Caco-2 (cell line): ENCODE data around the gene EHBP1. TPM values are rescaled to one million over a fixed set of nuclear protein-coding genes. Genes with fewer than 3 reads are reported as not detected.

Experiments used
- BruUV-seq: library from RNA; stranded (reverse); fragments of 400-500 nt; replicated peaks from 2 replicates; lab custom pipeline; 2021; lab: Mats Ljungman, UMichigan
- CTCF ChIA-PET: fragments of 300-600 bp; sonication (Branson Sonifier 250); formaldehyde crosslinking; loops from one replicate; lab custom pipeline; 2022; ENCODE audit warnings: antibody characterized with exemption; lab: Charles Lee
- POLR2A ChIA-PET: fragments of 300-600 bp; sonication (Branson Sonifier 250); formaldehyde crosslinking; loops from one replicate; lab custom pipeline; 2022; ENCODE audit warnings: antibody characterized with exemption; lab: Charles Lee
- DNase-seq, 2 experiments: peaks; one replicate each; pipeline versions ENCODE4 v3.0.0 to v3.0.0-alpha.2; 2020 to 2022
- H3K27me3 ChIP-seq: replicated peaks from 2 replicates; pipeline ENCODE4 v1.6.0; 2011; ENCODE audit warnings: low read length; ENCODE audit not compliant: control insufficient read depth, insufficient read depth
- H3K36me3 ChIP-seq: 2 replicates; pipeline ENCODE4 v1.5.1; 2011; ENCODE audit warnings: low read length; ENCODE audit not compliant: control insufficient read depth, insufficient read depth
- H3K4me1 ChIP-seq: fragments of 250-450 bp; sonication (Bioruptor Pico); 2 replicates; pipeline ENCODE4 v1.5.1; 2020; ENCODE audit warnings: mild to moderate bottlenecking
- H3K4me3 ChIP-seq: 2 replicates; pipeline ENCODE4 v1.5.1; 2011; ENCODE audit warnings: low read depth, mild to moderate bottlenecking, control low read depth, low read length
- H3K9me3 ChIP-seq: fragments of 250-450 bp; sonication (Bioruptor Pico); 2 replicates; pipeline ENCODE4 v1.5.1; 2020; ENCODE audit warnings: mild to moderate bottlenecking, moderate library complexity
- H3K27ac Mint-ChIP-seq: one replicate; pipeline ENCODE4 v1.8.0; 2022; ENCODE audit warnings: mixed read lengths; ENCODE audit not compliant: unreplicated experiment
- H3K27me3 Mint-ChIP-seq: one replicate; pipeline ENCODE4 v1.8.0; 2022; ENCODE audit warnings: mixed read lengths; ENCODE audit not compliant: insufficient read depth, unreplicated experiment
- H3K36me3 Mint-ChIP-seq: one replicate; pipeline ENCODE4 v1.8.0; 2022; ENCODE audit warnings: mild to moderate bottlenecking, mixed read lengths; ENCODE audit not compliant: insufficient read depth, unreplicated experiment
- H3K4me1 Mint-ChIP-seq: one replicate; pipeline ENCODE4 v1.8.0; 2022; ENCODE audit warnings: low read depth, mixed read lengths; ENCODE audit not compliant: unreplicated experiment
- H3K4me3 Mint-ChIP-seq: one replicate; pipeline ENCODE4 v1.8.0; 2022; ENCODE audit warnings: mild to moderate bottlenecking, moderate library complexity, mixed read lengths; ENCODE audit not compliant: unreplicated experiment
- H3K9me3 Mint-ChIP-seq: one replicate; pipeline ENCODE4 v1.8.0; 2022; ENCODE audit warnings: mixed read lengths; ENCODE audit not compliant: unreplicated experiment
- CTCF ChIP-seq, 2 experiments: fragments of 200-600 bp in 1 of 2; IDR thresholded peaks; 1 replicate in 1 of 2; 2 replicates in 1 of 2; pipeline versions ENCODE4 v1.5.1 to v1.8.0; 2011 to 2022; ENCODE audit warnings: antibody characterized with exemption in 1 of 2, control low read depth in 1 of 2, inconsistent platforms in 1 of 2, low read depth in 1 of 2, low read length in 1 of 2, mild to moderate bottlenecking in 1 of 2, moderate library complexity in 1 of 2; ENCODE audit not compliant: insufficient read depth in 1 of 2, severe bottlenecking in 1 of 2, unreplicated experiment in 1 of 2
- intact Hi-C: fragments of 100-400 bp; cut with micrococcal nuclease; formaldehyde crosslinking; loops from one replicate; pipeline ENCODE4 v1.10.0; 2022; ENCODE audit not compliant: unreplicated experiment
- total RNA-seq: library from RNA; stranded (reverse); gene quantifications from 2 replicates; pipeline ENCODE4 v1.2.3, GENCODE V29; 2022

Gene EHBP1
- total RNA-seq, 1 experiment from 2014 or later: 120 TPM

DNA sequence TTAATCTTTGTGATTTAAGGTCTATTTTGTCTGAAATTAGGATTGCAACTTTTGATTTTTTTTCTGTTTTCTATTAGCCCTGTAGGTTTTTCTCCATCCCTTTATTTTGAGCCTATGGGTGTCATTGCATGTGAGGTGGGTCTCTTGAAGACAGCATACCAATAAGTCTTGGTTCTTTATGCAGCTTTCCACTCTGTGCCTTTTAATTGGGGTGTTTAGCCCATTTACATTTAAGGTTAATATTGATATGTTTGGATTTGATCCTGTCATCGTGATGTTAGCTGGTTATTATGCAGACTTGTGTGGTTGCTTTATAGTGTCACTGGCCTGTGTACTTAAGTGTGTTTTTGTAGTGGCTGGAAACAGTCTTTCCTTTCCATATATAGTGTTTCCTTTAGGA, 17.7 kb downstream of the EHBP1 start:
- CTCF ChIA-PET: no interaction called here
- H3K9me3 ChIP-seq: no peaks in the 10 kb centered on the region
- peaks cover 9% of the 10 kb centered on the region for H3K4me1 ChIP-seq
- Mint-ChIP-seq H3K36me3 (peaks cover 38% of the 10 kb centered on the region), H3K4me1 (peaks cover 26% of the 10 kb centered on the region), H3K27ac (no peak overlapping the region), H3K27me3 (no peaks in the 10 kb centered on the region), H3K9me3 (no peaks in the 10 kb centered on the region), H3K4me3 (no peak overlapping the region)
- no peak overlapping the region for H3K4me3 ChIP-seq
- no TSS peak for BruUV-seq
- peaks cover 3% of the 10 kb centered on the region for H3K36me3 ChIP-seq
- TF ChIP-seq CTCF (IDR thresholded peaks at IDR 0.05; ENCODE audit: insufficient read depth in 1 of 2, low read depth in 1 of 2, low read length in 1 of 2, severe bottlenecking in 1 of 2, unreplicated experiment in 1 of 2): no peak
- intact Hi-C loops: no loop called here
- no peaks in the 10 kb centered on the region for H3K27me3 ChIP-seq
- DNase-seq: no peak
- POLR2A ChIA-PET: no interaction called here

DNA sequence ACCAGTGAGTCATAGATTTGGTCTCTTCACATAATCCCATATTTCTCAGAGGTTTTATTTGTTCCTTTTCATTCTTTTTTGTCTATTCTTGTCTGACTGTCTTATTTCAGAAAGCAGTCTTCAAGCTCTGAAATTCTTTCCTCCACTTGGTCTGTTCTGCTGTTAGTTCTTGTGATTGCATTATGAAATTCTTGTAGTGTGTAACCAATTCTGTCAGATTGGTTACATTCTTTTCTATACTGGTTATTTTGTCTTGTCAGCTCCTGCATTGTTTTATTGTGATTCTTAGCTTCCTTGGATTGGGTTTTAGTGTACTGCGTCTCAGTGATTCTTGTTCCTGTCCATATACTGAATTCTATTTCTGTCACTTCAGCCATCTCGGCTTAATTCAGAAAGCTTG, 18.6 kb downstream of the EHBP1 start:
- no TSS peak for BruUV-seq
- no peak for DNase-seq
- no peaks in the 10 kb centered on the region for H3K27me3 ChIP-seq
- H3K4me1 Mint-ChIP-seq: peaks cover 26% of the 10 kb centered on the region
- H3K9me3 ChIP-seq: no peaks in the 10 kb centered on the region; the same call in 1 of the 2 replicates
- no peak for TF ChIP-seq CTCF (IDR thresholded peaks at IDR 0.05; ENCODE audit: insufficient read depth in 1 of 2, low read depth in 1 of 2, low read length in 1 of 2, severe bottlenecking in 1 of 2, unreplicated experiment in 1 of 2)
- H3K27ac Mint-ChIP-seq: no peak overlapping the region
- CTCF ChIA-PET: interaction anchor here (0.7 kb wide), 1 partner anchor 258 kb away, joined by 3 read pairs; no protein-coding TSS in a partner anchor
- peaks cover 15% of the 10 kb centered on the region for H3K4me1 ChIP-seq
- intact Hi-C loops: no loop called here
- H3K36me3 Mint-ChIP-seq: peaks cover 37% of the 10 kb centered on the region
- peaks cover 3% of the 10 kb centered on the region for H3K36me3 ChIP-seq
- H3K4me3 Mint-ChIP-seq: no peak overlapping the region
- no peaks in the 10 kb centered on the region for H3K27me3 Mint-ChIP-seq
- no peaks in the 10 kb centered on the region for H3K9me3 Mint-ChIP-seq
- POLR2A ChIA-PET: no interaction called here
- H3K4me3 ChIP-seq: no peak overlapping the region

DNA sequence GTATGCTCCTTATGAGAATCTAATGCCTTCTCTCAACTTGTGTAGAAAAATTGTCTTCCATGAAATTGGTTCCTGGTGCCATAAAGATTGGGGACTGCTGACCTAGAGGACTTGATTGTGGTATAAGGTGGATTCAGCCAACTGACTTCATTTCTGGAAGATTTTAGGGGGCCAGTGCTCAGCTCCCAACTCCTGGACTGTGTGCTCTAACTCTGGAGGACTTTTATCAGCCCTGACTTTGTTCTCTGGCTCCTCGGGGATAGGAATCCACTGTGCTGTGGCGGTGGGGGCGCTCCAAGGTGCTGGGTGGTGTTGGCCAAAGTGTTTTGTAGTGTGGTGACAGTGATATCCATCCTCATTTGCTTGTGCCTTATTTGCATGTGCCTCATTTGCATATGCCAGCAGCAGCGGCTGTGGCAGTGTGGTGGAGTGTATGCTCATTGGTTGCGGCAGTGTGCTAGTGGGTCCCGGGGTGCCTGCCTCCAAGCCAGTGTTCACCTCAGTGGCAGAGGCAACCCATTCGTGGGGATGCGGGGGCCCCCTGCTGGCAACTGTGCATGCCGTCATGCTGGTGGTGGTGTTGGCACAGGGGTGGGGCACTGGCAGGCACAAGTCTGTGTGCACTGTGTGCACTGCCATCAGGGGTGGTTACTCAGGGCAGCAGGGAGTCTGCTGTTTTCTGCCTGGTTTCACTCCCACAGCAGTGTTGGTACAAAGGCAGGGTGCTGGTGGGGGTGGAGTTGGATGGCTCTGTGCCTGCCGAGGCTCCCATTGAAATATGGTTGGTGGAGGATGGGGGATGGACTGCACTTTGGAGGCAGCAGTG, 19.6 kb downstream of the EHBP1 start:
- H3K36me3 ChIP-seq: peaks cover 2% of the 10 kb centered on the region
- peaks cover 37% of the 10 kb centered on the region for H3K36me3 Mint-ChIP-seq
- DNase-seq: peak; percentile 56 to 63
- peaks cover 15% of the 10 kb centered on the region for H3K4me1 ChIP-seq
- H3K27me3 ChIP-seq: no peaks in the 10 kb centered on the region
- H3K27me3 Mint-ChIP-seq: no peaks in the 10 kb centered on the region
- CTCF ChIA-PET: no interaction called here
- H3K4me1 Mint-ChIP-seq: peaks cover 26% of the 10 kb centered on the region
- no TSS peak for BruUV-seq
- peaks cover 5% of the 10 kb centered on the region for H3K9me3 ChIP-seq
- POLR2A ChIA-PET: no interaction called here
- H3K9me3 Mint-ChIP-seq: peaks cover 1% of the 10 kb centered on the region
- no peak overlapping the region for H3K4me3 ChIP-seq
- H3K4me3 Mint-ChIP-seq: no peak overlapping the region
- peak; percentile 50 to 59 for TF ChIP-seq CTCF (IDR thresholded peaks at IDR 0.05; ENCODE audit: insufficient read depth in 1 of 2, low read depth in 1 of 2, low read length in 1 of 2, severe bottlenecking in 1 of 2, unreplicated experiment in 1 of 2)
- H3K27ac Mint-ChIP-seq: no peak overlapping the region
- intact Hi-C loops: no loop called here
